Caco-2 (cell line): Measurements from ENCODE around the gene EXOSC3. TPM values are rescaled to one million over a fixed set of nuclear protein-coding genes. Genes with fewer than 3 reads are reported as not detected.

Source experiments
- BruUV-seq: library from RNA; stranded (reverse); fragments of 400-500 nt; replicated peaks from 2 replicates; lab custom pipeline; 2021; lab: Mats Ljungman, UMichigan
- CTCF ChIA-PET: fragments of 300-600 bp; sonication (Branson Sonifier 250); formaldehyde crosslinking; loops from one replicate; lab custom pipeline; 2022; ENCODE audit warnings: antibody characterized with exemption; lab: Charles Lee
- POLR2A ChIA-PET: fragments of 300-600 bp; sonication (Branson Sonifier 250); formaldehyde crosslinking; loops from one replicate; lab custom pipeline; 2022; ENCODE audit warnings: antibody characterized with exemption; lab: Charles Lee
- DNase-seq, 2 experiments: peaks; one replicate each; pipeline versions ENCODE4 v3.0.0 to v3.0.0-alpha.2; 2020 to 2022
- H3K27me3 ChIP-seq: replicated peaks from 2 replicates; pipeline ENCODE4 v1.6.0; 2011; ENCODE audit warnings: low read length; ENCODE audit not compliant: control insufficient read depth, insufficient read depth
- H3K36me3 ChIP-seq: 2 replicates; pipeline ENCODE4 v1.5.1; 2011; ENCODE audit warnings: low read length; ENCODE audit not compliant: control insufficient read depth, insufficient read depth
- H3K4me1 ChIP-seq: fragments of 250-450 bp; sonication (Bioruptor Pico); 2 replicates; pipeline ENCODE4 v1.5.1; 2020; ENCODE audit warnings: mild to moderate bottlenecking
- H3K4me3 ChIP-seq: 2 replicates; pipeline ENCODE4 v1.5.1; 2011; ENCODE audit warnings: low read depth, mild to moderate bottlenecking, control low read depth, low read length
- H3K9me3 ChIP-seq: fragments of 250-450 bp; sonication (Bioruptor Pico); 2 replicates; pipeline ENCODE4 v1.5.1; 2020; ENCODE audit warnings: mild to moderate bottlenecking, moderate library complexity
- H3K27ac Mint-ChIP-seq: one replicate; pipeline ENCODE4 v1.8.0; 2022; ENCODE audit warnings: mixed read lengths; ENCODE audit not compliant: unreplicated experiment
- H3K27me3 Mint-ChIP-seq: one replicate; pipeline ENCODE4 v1.8.0; 2022; ENCODE audit warnings: mixed read lengths; ENCODE audit not compliant: insufficient read depth, unreplicated experiment
- H3K36me3 Mint-ChIP-seq: one replicate; pipeline ENCODE4 v1.8.0; 2022; ENCODE audit warnings: mild to moderate bottlenecking, mixed read lengths; ENCODE audit not compliant: insufficient read depth, unreplicated experiment
- H3K4me1 Mint-ChIP-seq: one replicate; pipeline ENCODE4 v1.8.0; 2022; ENCODE audit warnings: low read depth, mixed read lengths; ENCODE audit not compliant: unreplicated experiment
- H3K4me3 Mint-ChIP-seq: one replicate; pipeline ENCODE4 v1.8.0; 2022; ENCODE audit warnings: mild to moderate bottlenecking, moderate library complexity, mixed read lengths; ENCODE audit not compliant: unreplicated experiment
- H3K9me3 Mint-ChIP-seq: one replicate; pipeline ENCODE4 v1.8.0; 2022; ENCODE audit warnings: mixed read lengths; ENCODE audit not compliant: unreplicated experiment
- CTCF ChIP-seq, 2 experiments: fragments of 200-600 bp in 1 of 2; IDR thresholded peaks; 1 replicate in 1 of 2; 2 replicates in 1 of 2; pipeline versions ENCODE4 v1.5.1 to v1.8.0; 2011 to 2022; ENCODE audit warnings: antibody characterized with exemption in 1 of 2, control low read depth in 1 of 2, inconsistent platforms in 1 of 2, low read depth in 1 of 2, low read length in 1 of 2, mild to moderate bottlenecking in 1 of 2, moderate library complexity in 1 of 2; ENCODE audit not compliant: insufficient read depth in 1 of 2, severe bottlenecking in 1 of 2, unreplicated experiment in 1 of 2
- intact Hi-C: fragments of 100-400 bp; cut with micrococcal nuclease; formaldehyde crosslinking; loops from one replicate; pipeline ENCODE4 v1.10.0; 2022; ENCODE audit not compliant: unreplicated experiment
- total RNA-seq: library from RNA; stranded (reverse); gene quantifications from 2 replicates; pipeline ENCODE4 v1.2.3, GENCODE V29; 2022

The EXOSC3 gene
- total RNA-seq, 1 experiment from 2014 or later, result 60.3 TPM

DNA sequence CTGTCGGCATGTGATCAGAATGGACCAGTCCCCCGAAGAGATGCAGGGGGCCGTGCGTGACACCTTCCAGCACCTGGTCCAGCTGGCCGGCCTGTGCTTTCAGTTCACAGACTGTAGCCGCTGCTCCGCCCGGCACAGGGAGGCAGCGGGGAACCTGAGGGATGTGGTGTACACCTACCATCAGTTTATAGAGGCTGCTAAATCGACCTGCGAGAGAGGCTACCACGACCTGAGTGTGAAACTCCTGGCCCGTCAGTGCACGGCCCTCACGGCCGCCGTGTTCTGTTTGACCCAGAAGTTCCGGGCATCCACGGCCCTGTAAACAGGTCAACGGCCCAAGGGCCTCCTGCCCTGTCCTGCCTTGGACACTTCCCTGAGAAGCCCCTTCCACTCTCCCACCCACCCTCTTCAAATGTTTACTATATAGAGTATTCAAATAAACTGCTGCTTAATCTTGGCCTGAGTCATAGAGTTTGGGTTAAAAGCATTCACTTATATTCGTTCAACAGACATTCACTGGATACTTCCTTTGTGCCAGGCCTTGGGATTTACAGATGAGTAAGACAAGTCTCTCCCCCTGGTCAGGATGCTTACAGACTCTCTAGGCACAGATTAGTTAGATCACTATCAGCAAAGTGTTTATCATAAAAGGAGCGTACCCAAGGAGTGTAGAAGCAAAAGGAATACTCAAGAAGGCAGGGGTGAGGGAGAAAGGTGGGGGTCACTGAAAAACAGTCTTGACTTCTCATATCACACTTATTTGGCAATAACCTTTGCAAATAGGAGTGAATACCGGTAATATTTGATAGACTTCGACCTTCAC is 38.2 kb downstream of the EXOSC3 start:
- H3K4me3 ChIP-seq, result no peak overlapping the region
- POLR2A ChIA-PET, result no interaction called here
- DNase-seq, result no peak
- Mint-ChIP-seq H3K9me3 (no peaks in the 10 kb centered on the region), H3K4me1 (no peaks in the 10 kb centered on the region), H3K36me3 (peaks cover 10% of the 10 kb centered on the region), H3K27ac (no peak overlapping the region), H3K4me3 (no peak overlapping the region), H3K27me3 (no peaks in the 10 kb centered on the region)
- intact Hi-C loops, result loop anchor here (1.0 to 10.0 kb wide), 5 partner anchors 158 to 611 kb away; partner anchors contain the start of genes POLR1E and SLC25A51
- H3K27me3 ChIP-seq, result no peaks in the 10 kb centered on the region
- H3K4me1 ChIP-seq, result no peaks in the 10 kb centered on the region
- H3K36me3 ChIP-seq, result no peaks in the 10 kb centered on the region
- BruUV-seq, result no TSS peak
- TF ChIP-seq CTCF (IDR thresholded peaks at IDR 0.05; ENCODE audit: insufficient read depth in 1 of 2, low read depth in 1 of 2, low read length in 1 of 2, severe bottlenecking in 1 of 2, unreplicated experiment in 1 of 2), result no peak
- no peaks in the 10 kb centered on the region for H3K9me3 ChIP-seq
- CTCF ChIA-PET, result no interaction called here

- no peak for TF ChIP-seq CTCF (IDR thresholded peaks at IDR 0.05; ENCODE audit: insufficient read depth in 1 of 2, low read depth in 1 of 2, low read length in 1 of 2, severe bottlenecking in 1 of 2, unreplicated experiment in 1 of 2)
- Mint-ChIP-seq H3K27ac (no peak overlapping the region), H3K36me3 (peaks cover 7% of the 10 kb centered on the region), H3K4me1 (no peaks in the 10 kb centered on the region), H3K4me3 (no peak overlapping the region), H3K9me3 (no peaks in the 10 kb centered on the region), H3K27me3 (no peaks in the 10 kb centered on the region)
- intact Hi-C loops, result loop anchor here (2.0 to 10.0 kb wide), 4 partner anchors 159 to 611 kb away; partner anchors contain the start of gene SLC25A51
- H3K4me3 ChIP-seq, result no peak overlapping the region
- DNase-seq, result no peak
- no peaks in the 10 kb centered on the region for H3K27me3 ChIP-seq
- no TSS peak for BruUV-seq
- ChIA-PET POLR2A (no interaction called here), CTCF (no interaction called here)
- H3K36me3 ChIP-seq, result no peaks in the 10 kb centered on the region
- H3K9me3 ChIP-seq, result no peaks in the 10 kb centered on the region
- no peaks in the 10 kb centered on the region for H3K4me1 ChIP-seq
Observed at GRCh38 chr9:37745970-37746369, 38.9 kb downstream of the EXOSC3 start.

DNA sequence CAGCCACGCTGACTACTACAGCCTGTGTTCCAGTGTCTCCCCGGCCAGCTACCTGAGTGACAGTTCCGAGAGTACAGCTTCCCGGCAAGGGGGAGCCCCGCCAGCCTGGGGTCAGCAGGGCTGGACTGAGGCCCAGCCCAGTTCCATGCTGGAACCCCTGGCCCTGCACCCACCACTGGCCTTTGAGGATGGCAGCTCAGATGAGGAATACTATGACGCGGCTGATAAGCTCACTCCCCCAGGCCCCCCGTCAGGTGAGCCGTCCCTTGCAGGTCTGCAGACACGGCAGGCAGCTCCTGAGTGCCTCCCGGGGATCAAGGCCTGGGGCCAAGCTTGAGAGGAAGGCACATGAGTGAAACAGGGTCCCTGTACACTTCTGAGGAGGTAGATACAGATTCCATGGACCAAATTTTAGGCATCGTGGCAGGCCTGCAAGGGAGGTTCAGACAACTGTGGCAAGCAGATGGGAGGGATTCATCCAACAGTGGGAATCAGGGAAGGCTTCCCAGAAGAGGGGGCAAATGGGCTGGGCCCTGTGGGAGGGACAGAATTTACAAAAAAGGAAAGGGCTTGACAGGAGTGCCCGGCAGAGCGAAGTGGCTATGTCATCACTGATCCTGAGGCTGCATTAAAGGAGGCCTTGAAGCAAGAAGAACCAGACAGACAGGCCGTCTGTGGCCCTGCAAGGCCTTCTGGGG is 44.1 kb downstream of the EXOSC3 start:
- intact Hi-C loops, result loop anchor here (10.0 kb wide), 1 partner anchor 164 kb away; the partner anchor contains the start of gene SLC25A51
- Histone ChIP-seq H3K27me3 (no peaks in the 10 kb centered on the region), H3K4me1 (no peaks in the 10 kb centered on the region), H3K9me3 (no peaks in the 10 kb centered on the region), H3K4me3 (no peak overlapping the region), H3K36me3 (no peaks in the 10 kb centered on the region)
- ChIA-PET POLR2A (no interaction called here), CTCF (no interaction called here)
- DNase-seq, result no peak
- BruUV-seq, result no TSS peak
- Mint-ChIP-seq H3K36me3 (peaks cover 6% of the 10 kb centered on the region), H3K27me3 (no peaks in the 10 kb centered on the region), H3K4me1 (no peaks in the 10 kb centered on the region), H3K27ac (no peak overlapping the region), H3K4me3 (no peak overlapping the region), H3K9me3 (no peaks in the 10 kb centered on the region)
- no peak for TF ChIP-seq CTCF (IDR thresholded peaks at IDR 0.05; ENCODE audit: insufficient read depth in 1 of 2, low read depth in 1 of 2, low read length in 1 of 2, severe bottlenecking in 1 of 2, unreplicated experiment in 1 of 2)
